T47D (cell line): Measurements from ENCODE around the gene RUSF1.
"Not testable (repeated sequence)": the region's sequence is repeated elsewhere in the genome, so short reads cannot be mapped to it uniquely, and the experiment has no call there.

Source experiments
- DNase-seq, 2 experiments: peaks; one replicate each; pipeline versions ENCODE4 v3.0.0 to v3.0.0-alpha.2; 2011 to 2012; ENCODE audit warnings: low read depth in 1 of 2, low spot score in 1 of 2
- JUND ChIP-seq: IDR thresholded peaks from 2 replicates; pipeline ENCODE4 v1.6.1; 2012; ENCODE audit warnings: low read depth
- in situ Hi-C: cut with HindIII; loops from 2 replicates; pipeline ENCODE4 v1.10.0; 2016; ENCODE audit warnings: low sequenced_read_pairs, low pct_unique_long_range_greater_than_20kb

Gene RUSF1

DNA sequence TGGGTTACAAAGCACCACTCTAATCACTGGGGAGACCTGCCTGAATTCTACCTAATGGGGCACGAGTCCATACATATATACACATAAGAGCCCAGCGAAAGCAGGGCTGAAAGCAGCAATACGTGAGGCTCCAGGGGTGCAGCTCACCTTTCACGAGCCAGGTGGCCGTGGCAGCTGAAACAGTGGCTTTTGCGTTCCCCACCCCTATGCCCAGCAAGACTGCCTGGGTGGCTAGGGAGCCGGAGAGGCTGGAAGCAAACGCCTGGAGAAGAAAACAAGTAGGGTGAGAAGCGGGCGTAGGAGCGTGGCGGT lies 618 bp downstream of the RUSF1 start:
- in situ Hi-C loops = no loop called here
- DNase-seq = no peak
- TF ChIP-seq JUND = no peak

DNA sequence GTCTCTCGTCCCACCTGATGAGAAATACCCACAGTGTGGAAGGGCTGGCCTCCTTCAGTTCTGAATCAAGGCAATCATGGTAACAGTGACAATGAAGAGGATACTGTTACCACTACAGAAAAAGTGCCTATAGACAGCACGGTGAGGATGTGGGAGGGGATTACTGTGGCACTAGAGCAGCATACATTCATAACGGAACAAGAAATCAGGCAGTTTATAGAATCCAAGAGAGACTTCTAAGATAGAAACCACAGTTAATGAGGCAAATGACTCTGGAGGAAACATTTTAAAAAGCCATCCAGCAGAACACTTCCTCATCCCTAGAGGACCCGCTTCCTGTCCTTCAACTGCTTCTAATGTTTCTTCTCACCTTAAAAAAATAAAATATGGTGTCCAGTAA lies 2.7 kb downstream of the RUSF1 start:
- DNase-seq = no peak
- in situ Hi-C loops = no loop called here
- TF ChIP-seq JUND = no peak

DNA sequence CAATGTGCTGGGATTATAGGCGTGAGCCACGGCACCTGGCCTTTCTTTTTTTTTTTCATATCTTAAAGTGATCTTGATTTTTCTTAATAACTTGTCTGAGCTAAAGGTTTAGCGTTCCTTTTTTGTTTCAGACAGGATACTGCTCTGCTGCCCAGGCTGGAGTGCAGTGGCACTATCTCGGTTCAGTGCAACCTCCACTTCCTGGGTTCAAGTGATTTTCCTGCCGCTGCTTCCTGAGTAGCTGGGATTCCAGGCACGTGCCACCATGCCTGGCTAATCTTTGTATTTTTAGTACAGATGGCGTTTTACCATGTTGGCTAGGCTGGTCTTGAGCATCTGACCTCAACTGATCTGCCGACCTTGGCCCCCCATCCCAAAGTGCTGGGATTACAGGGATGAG lies 4.0 kb downstream of the RUSF1 start:
- no peak for DNase-seq
- in situ Hi-C loops = no loop called here
- no peak for TF ChIP-seq JUND

DNA sequence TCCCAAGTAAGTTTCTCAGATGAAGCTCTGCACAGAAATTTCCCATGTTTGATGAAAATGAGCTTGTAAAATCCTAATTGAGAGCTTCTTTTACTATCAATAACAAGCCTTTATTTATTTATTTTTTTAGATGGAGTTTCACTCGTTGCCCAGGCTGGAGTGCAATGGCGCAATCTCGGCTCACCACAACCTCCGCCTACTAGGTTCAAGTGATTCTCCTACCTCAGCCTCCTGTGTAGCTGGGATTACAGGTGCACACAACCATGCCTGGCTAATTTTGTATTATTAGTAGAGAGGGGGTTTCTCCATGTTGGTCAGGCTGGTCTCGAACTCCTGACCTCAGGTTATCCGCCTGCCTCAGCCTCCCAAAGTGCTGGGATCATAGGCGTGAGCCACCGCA lies 4.6 kb downstream of the RUSF1 start:
- DNase-seq, in situ Hi-C loops: not testable (repeated sequence)

DNA sequence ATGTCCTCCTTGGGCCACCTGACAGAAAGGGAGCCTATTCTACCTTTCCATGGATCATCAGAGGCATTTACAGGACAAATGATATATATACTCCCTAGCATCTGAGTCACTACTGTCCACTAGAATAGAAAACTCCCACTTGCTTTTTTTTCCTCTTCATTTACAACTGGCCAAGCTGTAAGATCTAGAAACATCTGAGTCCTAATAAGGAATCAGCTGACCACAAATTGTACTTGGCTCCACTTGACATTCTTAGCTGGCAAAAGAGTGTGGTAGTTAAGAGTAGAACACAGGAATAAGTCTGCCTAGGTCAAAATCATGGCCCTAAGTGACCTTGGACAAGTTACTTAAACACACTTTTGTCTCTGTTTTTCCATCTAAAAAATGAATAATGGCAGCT lies 5.2 kb downstream of the RUSF1 start:
- DNase-seq = no peak
- TF ChIP-seq JUND = no peak
- in situ Hi-C loops = no loop called here

- in situ Hi-C loops = no loop called here
- TF ChIP-seq JUND = no peak
- no peak for DNase-seq
Measured at GRCh38 chr16:31501966-31502348, 6.2 kb downstream of the RUSF1 start.

DNA sequence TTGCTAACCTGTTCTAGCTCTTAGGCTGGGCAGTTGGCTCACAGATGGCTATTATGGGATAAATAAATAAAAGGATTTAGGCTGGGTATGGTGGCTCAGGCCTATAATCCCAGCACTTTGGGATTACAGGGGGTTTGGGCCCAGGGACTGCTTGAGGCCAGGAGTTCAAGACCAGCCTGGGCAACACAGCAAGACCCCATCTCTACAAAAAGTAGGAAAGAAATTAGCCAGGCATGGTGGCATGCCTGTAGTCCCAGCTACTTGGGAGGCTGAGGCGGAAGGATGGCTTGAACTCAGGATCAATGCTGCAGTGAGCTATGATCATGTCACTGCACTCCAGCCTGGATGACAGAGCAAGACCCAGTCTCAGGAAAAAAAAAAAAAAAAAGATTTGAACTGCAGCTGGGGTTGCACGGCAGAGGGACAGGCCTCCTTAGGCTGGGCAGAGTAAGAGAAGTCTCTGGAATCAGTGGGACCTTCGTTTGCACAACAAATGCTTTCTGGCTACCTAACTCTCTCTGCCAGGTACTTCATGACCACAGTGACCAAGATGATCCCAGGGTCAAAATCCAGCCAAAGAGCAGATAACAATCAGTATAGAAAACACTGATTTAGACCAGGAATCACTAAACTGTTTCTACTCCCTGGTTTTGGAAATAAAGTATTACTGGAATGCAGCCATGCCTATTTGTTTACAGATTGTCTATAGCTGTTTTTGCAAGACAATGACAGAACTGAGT lies 6.8 kb downstream of the RUSF1 start:
- no peak for DNase-seq
- TF ChIP-seq JUND = no peak
- in situ Hi-C loops = no loop called here

GRCh38 chr16:31499928-31500327 lies 8.3 kb downstream of the RUSF1 start:
- TF ChIP-seq JUND = no peak
- in situ Hi-C loops = no loop called here
- no peak for DNase-seq

GRCh38 chr16:31498493-31498892 lies 9.7 kb downstream of the RUSF1 start:
- no peak for DNase-seq
- TF ChIP-seq JUND = no peak
- in situ Hi-C loops = no loop called here

- DNase-seq = no peak
- in situ Hi-C loops = no loop called here
- no peak for TF ChIP-seq JUND
Measured at GRCh38 chr16:31496670-31497069, 11.5 kb downstream of the RUSF1 start.

GRCh38 chr16:31493506-31494125 lies 14.6 kb downstream of the RUSF1 start:
- DNase-seq = no peak
- in situ Hi-C loops = no loop called here
- no peak for TF ChIP-seq JUND

GRCh38 chr16:31491778-31492418 lies 16.3 kb downstream of the RUSF1 start:
- no peak for TF ChIP-seq JUND
- in situ Hi-C loops = no loop called here
- DNase-seq = no peak
